ENCODE data around the gene NUTF2. TPM values are rescaled to one million over a fixed set of nuclear protein-coding genes. Genes with fewer than 3 reads are reported as not detected.

Gene NUTF2
- total and polyA plus RNA-seq, 10 of the 15 experiments (the other 5 are each of a cell fraction or from before 2014, with no cell fraction given): 116 to 342 (median 202) TPM

- TF ChIP-seq ZNF687 (IDR thresholded peaks at IDR 0.05): 0 out of 2 replicates have a peak, but pooled peaks have one; percentile 89
- 0 out of 2 replicates have a peak, but pooled peaks have one; percentile 41 for TF ChIP-seq NBN (IDR thresholded peaks at IDR 0.05)
- TF ChIP-seq CHD4 (IDR thresholded peaks at IDR 0.05): no peak
- TF ChIP-seq IRF3 (IDR thresholded peaks at IDR 0.05): no peak
- peak; percentile 2 for TF ChIP-seq SP1 (IDR thresholded peaks at IDR 0.05; ENCODE audit: low read depth, low read length)
- TF ChIP-seq TARDBP (IDR thresholded peaks at IDR 0.05; ENCODE audit: borderline replicate concordance): no peak
- TF ChIP-seq TCF12 (IDR thresholded peaks at IDR 0.05; ENCODE audit: low read depth, low read length): no peak; the same call in 1 of the 2 replicates
- no peak for TF ChIP-seq ZBTB33 (IDR thresholded peaks at IDR 0.05)
- TF ChIP-seq NR2C2 (IDR thresholded peaks at IDR 0.05; ENCODE audit: borderline replicate concordance, control insufficient read depth, insufficient read length, low read depth): no peak
- TF ChIP-seq KAT2A (conservative IDR thresholded peaks at IDR 0.05; ENCODE audit: control insufficient read depth, low read depth, low read length): no peak
- TF ChIP-seq ZNF592 (IDR thresholded peaks at IDR 0.05): no peak
- no peak for TF ChIP-seq MEF2A (IDR thresholded peaks at IDR 0.05; ENCODE audit: insufficient read depth, low read depth, low read length)
- no peak for TF ChIP-seq ZNF622 (IDR thresholded peaks at IDR 0.05)
- TF ChIP-seq KLF5 (IDR thresholded peaks at IDR 0.05; ENCODE audit: partially characterized antibody): no peak
- no peak; the same call in 1 of the 2 replicates for TF ChIP-seq IKZF1 (conservative IDR thresholded peaks at IDR 0.05)
- TF ChIP-seq BACH1 (IDR thresholded peaks at IDR 0.05; ENCODE audit: borderline replicate concordance): 0 out of 2 replicates have a peak, but pooled peaks have one; percentile 16
- TF ChIP-seq MTA2 (IDR thresholded peaks at IDR 0.05; ENCODE audit: low read depth): no peak
- no peak for TF ChIP-seq TCF3 (IDR thresholded peaks at IDR 0.05; ENCODE audit: borderline replicate concordance, insufficient read depth, low read depth, low read length)
- no peak for TF ChIP-seq ASH2L (IDR thresholded peaks at IDR 0.05; ENCODE audit: borderline replicate concordance, low read depth)
- TF ChIP-seq HDGF (IDR thresholded peaks at IDR 0.05): no peak
These were observed 4.0 kb upstream of the NUTF2 start (continued) for GRCh38 chr16:67842509-67843342.

Data from GM12878 (cell line).